Fibroblast of lung (primary cell): ENCODE data around the gene D2HGDH. TPM values are rescaled to one million over a fixed set of nuclear protein-coding genes. Genes with fewer than 3 reads are reported as not detected.
A peak's percentile ranks its signal among the peaks of the same experiment; 100 is the strongest.

Source experiments
- DNase-seq, 2 donors: peaks; one replicate each; pipeline versions ENCODE4 v3.0.0 to v3.0.0-alpha.2; 2010; ENCODE audit warnings: low read depth in 2 of 2
- H2AFZ ChIP-seq: 2 replicates; pipeline ENCODE4 v1.5.1; 2012; ENCODE audit warnings: low read length, control low read depth, inconsistent platforms
- H3K27ac ChIP-seq: 2 replicates; pipeline ENCODE4 v1.5.1; 2011; ENCODE audit warnings: low read length, control low read depth; ENCODE audit not compliant: insufficient read depth
- H3K27me3 ChIP-seq: 2 replicates; pipeline ENCODE4 v1.5.1; 2011; ENCODE audit warnings: mild to moderate bottlenecking, low read length; ENCODE audit not compliant: control insufficient read depth, insufficient read depth
- H3K36me3 ChIP-seq: 2 replicates; pipeline ENCODE4 v1.5.1; 2011; ENCODE audit warnings: low read length; ENCODE audit not compliant: control insufficient read depth, insufficient read depth
- H3K4me1 ChIP-seq: 2 replicates; pipeline ENCODE4 v1.5.1; 2011; ENCODE audit warnings: low read length; ENCODE audit not compliant: control insufficient read depth, insufficient read depth; ENCODE audit errors: extremely low read depth
- H3K4me2 ChIP-seq: 2 replicates; pipeline ENCODE4 v1.5.1; 2011; ENCODE audit warnings: low read length, control low read depth; ENCODE audit not compliant: insufficient read depth; ENCODE audit errors: extremely low read depth
- H3K4me3 ChIP-seq, 4 experiments: fragments of 200-600 bp in 1 of 4; sonication (generic) in 1 of 4; replicated peaks in 1 of 4; 2 replicates each; pipeline ENCODE4 v1.5.1; 2011 to 2016; ENCODE audit warnings: low read length in 4 of 4, low read depth in 3 of 4, mild to moderate bottlenecking in 3 of 4, control low read depth in 2 of 4, inconsistent platforms in 1 of 4, mixed read lengths in 1 of 4; ENCODE audit not compliant: insufficient read depth in 1 of 4; ENCODE audit errors: control extremely low read depth in 1 of 4
- H3K79me2 ChIP-seq: 2 replicates; pipeline ENCODE4 v1.5.1; 2012; ENCODE audit warnings: mild to moderate bottlenecking, low read length, inconsistent platforms; ENCODE audit not compliant: control insufficient read depth, insufficient read depth
- H3K9ac ChIP-seq: 2 replicates; pipeline ENCODE4 v1.5.1; 2011; ENCODE audit warnings: mild to moderate bottlenecking, low read length, control low read depth; ENCODE audit not compliant: insufficient read depth
- H3K9me3 ChIP-seq: 2 replicates; pipeline ENCODE4 v1.5.1; 2012; ENCODE audit warnings: low read depth, low read length; ENCODE audit not compliant: control insufficient read depth, insufficient read depth
- H4K20me1 ChIP-seq: 2 replicates; pipeline ENCODE4 v1.5.1; 2011; ENCODE audit warnings: low read length; ENCODE audit not compliant: control insufficient read depth, insufficient read depth; ENCODE audit errors: extremely low read depth
- CTCF ChIP-seq, 2 donors: IDR thresholded peaks in 1 of 2; conservative IDR thresholded peaks in 1 of 2; 1 replicate in 1 of 2; 2 replicates in 1 of 2; pipeline ENCODE4 v1.5.1; 2011 to 2012; ENCODE audit warnings: low read length in 2 of 2, control low read depth in 1 of 2, inconsistent platforms in 1 of 2, low read depth in 1 of 2, mild to moderate bottlenecking in 1 of 2
- EZH2 ChIP-seq: IDR thresholded peaks from 2 replicates; pipeline ENCODE4 v1.5.1; 2012; ENCODE audit warnings: low read length, control low read depth, mild to moderate bottlenecking; ENCODE audit errors: missing control alignments
- polyA plus RNA-seq, 2 donors: library from polyadenylated mRNA; depleted of rRNA in 1 of 2; stranded (reverse) in 1 of 2; unstranded in 1 of 2; fragments of >200 nt; gene quantifications; 2 replicates each; pipeline ENCODE4 v1.2.1, GENCODE V29; 2011 to 2012; ENCODE audit warnings: missing spikeins in 1 of 2
- total RNA-seq: library from RNA; depleted of rRNA; stranded (reverse); fragments of >200 nt; gene quantifications from 2 replicates; pipeline ENCODE4 v1.2.1, GENCODE V29; 2014

Gene D2HGDH
- total and polyA plus RNA-seq, 2 donors (not counting 1 experiment from before 2014, with no cell fraction given), result 5.7 to 28.4 TPM

- no peak overlapping the region for H2AFZ ChIP-seq
- no peaks in the 10 kb centered on the region for H3K9me3 ChIP-seq
- H3K9ac ChIP-seq, result no peak overlapping the region
- TF ChIP-seq EZH2 (no peak), CTCF (conservative IDR thresholded peaks at IDR 0.05 in 1 of 2, IDR thresholded peaks at IDR 0.05 in 1 of 2; ENCODE audit: low read depth in 1 of 2, low read length in 2 of 2) (peak in 1 of 2 donors; percentile 12)
- no peak overlapping the region for H3K4me2 ChIP-seq
- H3K4me1 ChIP-seq, result no peaks in the 10 kb centered on the region
- no peaks in the 10 kb centered on the region for H3K79me2 ChIP-seq
- H3K36me3 ChIP-seq, result peaks cover 16% of the 10 kb centered on the region
- H4K20me1 ChIP-seq, result no peaks in the 10 kb centered on the region
- H3K27me3 ChIP-seq, result no peaks in the 10 kb centered on the region
- no peak for DNase-seq
- no peak overlapping the region for H3K27ac ChIP-seq
- no peak overlapping the region for H3K4me3 ChIP-seq
These were observed 10.0 kb upstream of the D2HGDH start for GRCh38 chr2:241724259-241724974.

GRCh38 chr2:241724975-241725870 is 9.2 kb upstream of the D2HGDH start:
- no peak for DNase-seq
- no peak overlapping the region for H2AFZ ChIP-seq
- H3K9ac ChIP-seq, result no peak overlapping the region
- H4K20me1 ChIP-seq, result no peaks in the 10 kb centered on the region
- no peak overlapping the region for H3K4me2 ChIP-seq
- H3K36me3 ChIP-seq, result peaks cover 11% of the 10 kb centered on the region
- no peaks in the 10 kb centered on the region for H3K9me3 ChIP-seq
- H3K79me2 ChIP-seq, result no peaks in the 10 kb centered on the region
- no peaks in the 10 kb centered on the region for H3K4me1 ChIP-seq
- no peak overlapping the region for H3K4me3 ChIP-seq
- H3K27me3 ChIP-seq, result no peaks in the 10 kb centered on the region
- no peak overlapping the region for H3K27ac ChIP-seq
- TF ChIP-seq CTCF (conservative IDR thresholded peaks at IDR 0.05 in 1 of 2, IDR thresholded peaks at IDR 0.05 in 1 of 2; ENCODE audit: low read depth in 1 of 2, low read length in 2 of 2) (no peak), EZH2 (no peak)

- Histone ChIP-seq H4K20me1 (no peaks in the 10 kb centered on the region), H3K9ac (no peak overlapping the region), H3K36me3 (peaks cover 6% of the 10 kb centered on the region), H2AFZ (no peak overlapping the region), H3K27me3 (no peaks in the 10 kb centered on the region), H3K4me2 (no peak overlapping the region), H3K79me2 (no peaks in the 10 kb centered on the region), H3K9me3 (no peaks in the 10 kb centered on the region), H3K4me1 (no peaks in the 10 kb centered on the region), H3K27ac (no peak overlapping the region), H3K4me3 (no peak overlapping the region)
- no peak for TF ChIP-seq CTCF (conservative IDR thresholded peaks at IDR 0.05 in 1 of 2, IDR thresholded peaks at IDR 0.05 in 1 of 2; ENCODE audit: low read depth in 1 of 2, low read length in 2 of 2)
- no peak for DNase-seq
These were observed 8.0 kb upstream of the D2HGDH start for GRCh38 chr2:241726459-241726858.
